A673 (cell line): Measurements from ENCODE around the gene TCERG1L. TPM values are rescaled to one million over a fixed set of nuclear protein-coding genes. Genes with fewer than 3 reads are reported as not detected.
"Not testable (repeated sequence)": the region's sequence is repeated elsewhere in the genome, so short reads cannot be mapped to it uniquely, and the experiment has no call there.

Source experiments
- BruUV-seq: library from RNA; stranded (reverse); fragments of 400-500 nt; replicated peaks from 2 replicates; lab custom pipeline; 2021; lab: Mats Ljungman, UMichigan
- CTCF ChIA-PET: fragments of 300-600 bp; sonication (Branson Sonifier 250); formaldehyde crosslinking; loops from one replicate; lab custom pipeline; 2022; ENCODE audit warnings: antibody characterized with exemption; lab: Charles Lee
- POLR2A ChIA-PET: fragments of 300-600 bp; sonication (Branson Sonifier 250); formaldehyde crosslinking; loops from one replicate; lab custom pipeline; 2022; ENCODE audit warnings: antibody characterized with exemption; ENCODE audit not compliant: low non-redundant PET; lab: Charles Lee
- DNase-seq: peaks from one replicate; pipeline ENCODE4 v3.0.0-alpha.2; 2015; ENCODE audit warnings: low spot score
- H3K27ac ChIP-seq: fragments of 200-600 bp; sonication (generic); 2 replicates; pipeline ENCODE4 v1.5.1; 2016; ENCODE audit warnings: mixed run types, low read depth, mild to moderate bottlenecking, mixed read lengths, antibody characterized with exemption, low read length; ENCODE audit not compliant: poor library complexity, severe bottlenecking
- H3K27me3 ChIP-seq: fragments of 200-600 bp; sonication (generic); replicated peaks from 2 replicates; pipeline ENCODE4 v1.6.1; 2017; ENCODE audit warnings: mixed run types, low read depth, mild to moderate bottlenecking, mixed read lengths, antibody characterized with exemption, low read length; ENCODE audit not compliant: insufficient read depth, poor library complexity
- H3K36me3 ChIP-seq: fragments of 200-600 bp; sonication (generic); 2 replicates; pipeline ENCODE4 v1.6.1; 2016; ENCODE audit warnings: mixed run types, mild to moderate bottlenecking, mixed read lengths, antibody characterized with exemption, low read length; ENCODE audit not compliant: insufficient read depth, poor library complexity, severe bottlenecking
- H3K4me1 ChIP-seq: fragments of 200-600 bp; sonication (generic); 2 replicates; pipeline ENCODE4 v1.6.1; 2017; ENCODE audit warnings: mixed run types, mild to moderate bottlenecking, mixed read lengths, antibody characterized with exemption, low read length; ENCODE audit not compliant: insufficient read depth, poor library complexity, severe bottlenecking
- H3K4me3 ChIP-seq: fragments of 200-600 bp; sonication (generic); 2 replicates; pipeline ENCODE4 v1.5.1; 2016; ENCODE audit warnings: low read depth, mixed run types, mild to moderate bottlenecking, mixed read lengths, low read length; ENCODE audit not compliant: poor library complexity, severe bottlenecking
- H3K9me3 ChIP-seq: fragments of 200-600 bp; sonication (generic); 2 replicates; pipeline ENCODE4 v1.6.1; 2016; ENCODE audit warnings: mixed run types, low read depth, mild to moderate bottlenecking, mixed read lengths, antibody characterized with exemption, low read length; ENCODE audit not compliant: poor library complexity, severe bottlenecking
- CTCF ChIP-seq: fragments of 300-800, 200-600 bp; sonication (generic); conservative IDR thresholded peaks from 2 replicates; pipeline ENCODE4 v1.5.1; 2017; ENCODE audit warnings: low read depth, mild to moderate bottlenecking, antibody characterized with exemption, low read length, moderate library complexity, mixed read lengths
- EZH2 ChIP-seq: fragments of 200-600 bp; sonication (generic); IDR thresholded peaks from 2 replicates; pipeline ENCODE4 v1.6.1; 2017; ENCODE audit warnings: borderline replicate concordance, low read depth, mild to moderate bottlenecking, mixed read lengths, antibody characterized with exemption, low read length; ENCODE audit not compliant: poor library complexity, severe bottlenecking
- intact Hi-C: fragments of 100-400 bp; cut with micrococcal nuclease; formaldehyde crosslinking; loops from one replicate; pipeline ENCODE4 v1.10.0; 2022; ENCODE audit not compliant: unreplicated experiment
- total RNA-seq: library from RNA; stranded (reverse); gene quantifications from 2 replicates; pipeline ENCODE4 v1.2.3, GENCODE V29; 2021

TCERG1L gene
- total RNA-seq, 1 experiment from 2014 or later = 16.3 TPM

- Histone ChIP-seq H3K27me3 (no peaks in the 10 kb centered on the region), H3K27ac (no peak overlapping the region), H3K36me3 (no peaks in the 10 kb centered on the region), H3K4me1 (no peaks in the 10 kb centered on the region), H3K4me3 (no peak overlapping the region), H3K9me3 (no peaks in the 10 kb centered on the region)
- intact Hi-C loops = loop anchor here (5.0 kb wide), 1 partner anchor 166 kb away; no protein-coding TSS in a partner anchor
- BruUV-seq = no TSS peak
- TF ChIP-seq EZH2 = no peak
- no peak for TF ChIP-seq CTCF
- DNase-seq = no peak
- ChIA-PET CTCF (no interaction called here), POLR2A (no interaction called here)
Measured at GRCh38 chr10:131237991-131238651, 73.4 kb downstream of the TCERG1L start.

GRCh38 chr10:131234606-131235005 is 76.9 kb downstream of the TCERG1L start:
- intact Hi-C loops = loop anchor here (5.0 kb wide), 1 partner anchor 162 kb away; no protein-coding TSS in a partner anchor
- H3K36me3 ChIP-seq, POLR2A ChIA-PET, H3K27me3 ChIP-seq, BruUV-seq, CTCF ChIA-PET, H3K9me3 ChIP-seq, H3K27ac ChIP-seq, H3K4me3 ChIP-seq, H3K4me1 ChIP-seq, DNase-seq: not testable (repeated sequence)

- BruUV-seq = no TSS peak
Measured at GRCh38 chr10:131233611-131234258, 77.8 kb downstream of the TCERG1L start.

More at GRCh38 chr10:131233611-131234258, 77.8 kb downstream of the TCERG1L start:
- no peak overlapping the region for H3K27ac ChIP-seq
- no peaks in the 10 kb centered on the region for H3K4me1 ChIP-seq
- TF ChIP-seq EZH2 (no peak), CTCF (no peak)
- intact Hi-C loops = no loop called here
- ChIA-PET CTCF (no interaction called here), POLR2A (no interaction called here)
- H3K27me3 ChIP-seq = no peaks in the 10 kb centered on the region
- H3K4me3 ChIP-seq = no peak overlapping the region
- no peaks in the 10 kb centered on the region for H3K9me3 ChIP-seq
- no peaks in the 10 kb centered on the region for H3K36me3 ChIP-seq
- DNase-seq = peak; percentile 33
